CD4-positive, alpha-beta T cell (primary cell): ENCODE measurements around the gene SOSTDC1. TPM values are rescaled to one million over a fixed set of nuclear protein-coding genes. Genes with fewer than 3 reads are reported as not detected.
"Not testable (repeated sequence)": the region's sequence is repeated elsewhere in the genome, so short reads cannot be mapped to it uniquely, and the experiment has no call there.

Experiments
- ATAC-seq: fragments of 200-7000 bp; cut with Tn5 transposase; one replicate; pipeline ENCODE4 v1.10.0; 2022; ENCODE audit warnings: mild to moderate bottlenecking; ENCODE audit not compliant: poor library complexity
- CTCF ChIA-PET: fragments of 350-600 bp; sonication (Branson Sonifier 250); formaldehyde crosslinking; loops from one replicate; lab custom pipeline; 2021; ENCODE audit warnings: antibody characterized with exemption, inconsistent platforms; lab: Charles Lee
- POLR2A ChIA-PET: fragments of 350-600 bp; sonication (Branson Sonifier 250); formaldehyde crosslinking; loops from one replicate; lab custom pipeline; 2021; ENCODE audit warnings: antibody characterized with exemption, inconsistent platforms; lab: Charles Lee
- DNase-seq, 14 experiments: peaks; one replicate each; pipeline ENCODE4 v3.0.0-alpha.2; 2013 to 2020; ENCODE audit warnings: mixed read lengths in 2 of 14
- H3K27ac ChIP-seq, 2 donors: one replicate each; pipeline versions ENCODE4 v1.5.1 to v1.7.0; 2013; ENCODE audit warnings: low read length in 2 of 2, low read depth in 1 of 2, mild to moderate bottlenecking in 1 of 2
- H3K27me3 ChIP-seq, 2 experiments: 1 replicate in 1 of 2; 2 replicates in 1 of 2; pipeline versions ENCODE4 v1.6.1 to v1.7.0; 2013; ENCODE audit warnings: low read length in 2 of 2, control low read depth in 1 of 2, mild to moderate bottlenecking in 1 of 2, moderate library complexity in 1 of 2; ENCODE audit not compliant: insufficient read depth in 2 of 2, control insufficient read depth in 1 of 2
- H3K36me3 ChIP-seq: one replicate; pipeline ENCODE4 v1.6.1; 2013; ENCODE audit warnings: low read length, control low read depth; ENCODE audit not compliant: insufficient read depth
- H3K4me1 ChIP-seq: one replicate; pipeline ENCODE4 v1.6.1; 2013; ENCODE audit warnings: low read length, control low read depth; ENCODE audit not compliant: insufficient read depth
- H3K4me3 ChIP-seq: one replicate; pipeline ENCODE4 v1.5.1; 2013; ENCODE audit warnings: mild to moderate bottlenecking, low read length, moderate library complexity
- H3K9me3 ChIP-seq, 2 experiments: 1 replicate in 1 of 2; 2 replicates in 1 of 2; pipeline versions ENCODE4 v1.6.1 to v1.7.0; 2013; ENCODE audit warnings: low read length in 2 of 2, mild to moderate bottlenecking in 2 of 2, control low read depth in 1 of 2, moderate library complexity in 1 of 2; ENCODE audit not compliant: control insufficient read depth in 1 of 2, insufficient read depth in 1 of 2
- H3K27ac Mint-ChIP-seq: one replicate; pipeline ENCODE4 v1.8.0; 2020; ENCODE audit warnings: mixed read lengths
- H3K27me3 Mint-ChIP-seq: one replicate; pipeline ENCODE4 v1.8.0; 2021; ENCODE audit warnings: mixed read lengths
- H3K36me3 Mint-ChIP-seq: one replicate; pipeline ENCODE4 v1.8.0; 2021; ENCODE audit warnings: low read depth, mixed read lengths
- H3K4me1 Mint-ChIP-seq: one replicate; pipeline ENCODE4 v1.8.0; 2021; ENCODE audit warnings: low read depth, mixed read lengths
- H3K4me3 Mint-ChIP-seq: one replicate; pipeline ENCODE4 v1.8.0; 2020; ENCODE audit warnings: mild to moderate bottlenecking, mixed read lengths
- H3K9me3 Mint-ChIP-seq: one replicate; pipeline ENCODE4 v1.8.0; 2020; ENCODE audit warnings: mixed read lengths
- intact Hi-C, 2 experiments: fragments of 100-400 bp; cut with DNase I in 1 of 2; cut with micrococcal nuclease in 1 of 2; formaldehyde crosslinking; loops; one replicate each; pipeline versions ENCODE4 v1.15.1 to v1.9.0; 2023 to 2025; cut with DNase I, micrococcal nuclease
- total RNA-seq, 174 experiments: library from RNA in 2 of 174; stranded (reverse) in 2 of 174; gene quantifications; one replicate each; pipeline ENCODE4 v1.2.3 and lab custom pipeline; 2021 to 2026
- TF ChIP-seq, protein P1 (sequence below): fragments of 200-600 bp; IDR thresholded peaks from one replicate; pipeline ENCODE4 v1.8.0; 2022; ENCODE audit warnings: antibody characterized with exemption, mild to moderate bottlenecking

The SOSTDC1 gene
- total RNA-seq, 2 experiments from 2014 or later = not detected

DNA sequence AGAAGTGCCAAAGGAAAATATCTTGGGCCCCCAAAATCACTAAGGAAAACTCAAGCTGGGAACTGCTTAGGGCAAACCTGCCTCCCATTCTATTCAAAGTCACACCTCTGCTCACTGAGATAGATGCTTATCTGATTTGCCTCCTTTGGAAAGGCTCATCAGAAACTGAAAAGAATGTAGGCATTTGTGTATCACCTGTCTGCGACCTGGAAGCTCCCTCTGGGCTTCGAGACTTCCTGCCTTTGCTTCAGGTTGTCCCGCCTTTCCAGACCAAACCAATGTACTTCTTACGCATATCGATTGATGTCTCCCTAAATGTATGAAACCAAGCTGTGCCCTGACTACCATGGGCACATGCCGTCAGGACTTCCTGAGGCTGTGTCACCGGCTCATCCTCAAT lies 46.6 kb upstream of the SOSTDC1 start:
- TF ChIP-seq, protein P1, sequence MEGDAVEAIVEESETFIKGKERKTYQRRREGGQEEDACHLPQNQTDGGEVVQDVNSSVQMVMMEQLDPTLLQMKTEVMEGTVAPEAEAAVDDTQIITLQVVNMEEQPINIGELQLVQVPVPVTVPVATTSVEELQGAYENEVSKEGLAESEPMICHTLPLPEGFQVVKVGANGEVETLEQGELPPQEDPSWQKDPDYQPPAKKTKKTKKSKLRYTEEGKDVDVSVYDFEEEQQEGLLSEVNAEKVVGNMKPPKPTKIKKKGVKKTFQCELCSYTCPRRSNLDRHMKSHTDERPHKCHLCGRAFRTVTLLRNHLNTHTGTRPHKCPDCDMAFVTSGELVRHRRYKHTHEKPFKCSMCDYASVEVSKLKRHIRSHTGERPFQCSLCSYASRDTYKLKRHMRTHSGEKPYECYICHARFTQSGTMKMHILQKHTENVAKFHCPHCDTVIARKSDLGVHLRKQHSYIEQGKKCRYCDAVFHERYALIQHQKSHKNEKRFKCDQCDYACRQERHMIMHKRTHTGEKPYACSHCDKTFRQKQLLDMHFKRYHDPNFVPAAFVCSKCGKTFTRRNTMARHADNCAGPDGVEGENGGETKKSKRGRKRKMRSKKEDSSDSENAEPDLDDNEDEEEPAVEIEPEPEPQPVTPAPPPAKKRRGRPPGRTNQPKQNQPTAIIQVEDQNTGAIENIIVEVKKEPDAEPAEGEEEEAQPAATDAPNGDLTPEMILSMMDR = no peak
- DNase-seq (no peak), ATAC-seq (no peak)
- no peaks in the 10 kb centered on the region for H3K27me3 Mint-ChIP-seq
- Histone ChIP-seq H3K4me3 (no peak overlapping the region), H3K9me3 (no peaks in the 10 kb centered on the region), H3K27me3 (no peaks in the 10 kb centered on the region), H3K36me3 (no peaks in the 10 kb centered on the region), H3K27ac (no peak overlapping the region), H3K4me1 (no peaks in the 10 kb centered on the region)
- H3K4me3 Mint-ChIP-seq = no peak overlapping the region
- intact Hi-C loops = no loop called here
- ChIA-PET POLR2A (no interaction called here), CTCF (no interaction called here)
- H3K27ac Mint-ChIP-seq = no peak overlapping the region
- no peaks in the 10 kb centered on the region for H3K36me3 Mint-ChIP-seq
- no peaks in the 10 kb centered on the region for H3K4me1 Mint-ChIP-seq
- H3K9me3 Mint-ChIP-seq = no peaks in the 10 kb centered on the region

- no peaks in the 10 kb centered on the region for H3K27me3 ChIP-seq
- no peaks in the 10 kb centered on the region for H3K4me1 ChIP-seq
- ATAC-seq (no peak), DNase-seq (no peak)
- Mint-ChIP-seq H3K9me3 (no peaks in the 10 kb centered on the region), H3K36me3 (no peaks in the 10 kb centered on the region), H3K4me3 (no peak overlapping the region), H3K4me1 (no peaks in the 10 kb centered on the region), H3K27ac (no peak overlapping the region), H3K27me3 (no peaks in the 10 kb centered on the region)
- no peaks in the 10 kb centered on the region for H3K36me3 ChIP-seq
- H3K9me3 ChIP-seq = no peaks in the 10 kb centered on the region
- intact Hi-C loops = no loop called here
- no peak overlapping the region for H3K4me3 ChIP-seq
- TF ChIP-seq, protein P1 = no peak
- ChIA-PET POLR2A (no interaction called here), CTCF (no interaction called here)
- H3K27ac ChIP-seq = no peak overlapping the region
These were observed 45.8 kb upstream of the SOSTDC1 start for GRCh38 chr7:16511314-16511713.

DNA sequence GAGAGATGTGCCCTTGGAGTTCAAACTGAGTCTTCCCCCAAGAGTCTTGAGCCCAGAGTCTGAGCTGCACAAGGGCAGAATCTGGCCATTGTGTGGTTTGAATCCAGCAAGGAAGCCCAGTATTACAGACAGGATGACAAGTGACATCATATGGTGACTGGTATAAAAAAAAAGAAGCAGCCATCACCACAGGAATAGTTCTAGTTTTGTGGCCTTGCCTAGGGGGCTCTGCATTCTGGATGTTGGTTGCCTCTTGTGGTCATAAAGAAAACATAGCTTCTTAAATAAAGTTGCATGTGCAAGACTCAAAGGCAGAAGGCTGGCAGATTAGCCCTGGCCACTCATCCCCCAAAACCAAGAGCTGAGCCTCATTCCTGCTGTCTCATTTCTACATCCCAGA lies 44.3 kb upstream of the SOSTDC1 start:
- Mint-ChIP-seq H3K9me3 (no peaks in the 10 kb centered on the region), H3K27ac (no peak overlapping the region), H3K4me1 (no peaks in the 10 kb centered on the region), H3K27me3 (no peaks in the 10 kb centered on the region), H3K4me3 (no peak overlapping the region), H3K36me3 (no peaks in the 10 kb centered on the region)
- Histone ChIP-seq H3K36me3 (no peaks in the 10 kb centered on the region), H3K4me3 (no peak overlapping the region), H3K27me3 (peaks cover 0 to 5% of the 10 kb centered on the region in 2 experiments), H3K9me3 (no peaks in the 10 kb centered on the region), H3K27ac (no peak overlapping the region), H3K4me1 (no peaks in the 10 kb centered on the region)
- CTCF ChIA-PET = no interaction called here
- no peak for DNase-seq
- POLR2A ChIA-PET = no interaction called here
- TF ChIP-seq, protein P1 = no peak
- no peak for ATAC-seq
- intact Hi-C loops = no loop called here

DNA sequence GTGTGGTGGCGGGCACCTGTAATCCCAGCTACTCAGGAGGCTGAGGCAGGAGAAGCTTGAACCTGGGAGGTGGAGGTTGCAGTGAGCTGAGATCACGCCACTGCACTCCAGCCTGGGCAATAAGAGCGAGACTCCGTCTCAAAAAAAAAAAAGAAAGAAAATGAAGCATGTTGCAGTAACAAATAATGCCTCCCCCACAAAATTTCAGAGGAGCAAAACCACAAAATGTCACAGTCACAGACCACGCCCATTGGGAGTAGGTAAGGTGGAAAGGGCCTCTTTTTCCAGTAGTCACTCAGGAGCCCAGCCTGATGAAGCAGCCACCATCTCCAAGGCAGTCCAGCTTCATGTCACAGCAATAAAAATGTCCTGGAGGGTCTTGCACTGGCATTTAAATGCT lies 40.9 kb upstream of the SOSTDC1 start:
- DNase-seq, intact Hi-C loops, H3K27me3 Mint-ChIP-seq, H3K9me3 ChIP-seq, ATAC-seq, POLR2A ChIA-PET, CTCF ChIA-PET, H3K36me3 Mint-ChIP-seq, H3K27ac Mint-ChIP-seq, H3K4me1 Mint-ChIP-seq, H3K4me3 ChIP-seq, H3K4me1 ChIP-seq, H3K9me3 Mint-ChIP-seq, H3K27ac ChIP-seq, H3K36me3 ChIP-seq, H3K4me3 Mint-ChIP-seq, H3K27me3 ChIP-seq: not testable (repeated sequence)
